HEK293 (cell line): ENCODE data around the gene FOXN3.

Experiments
- GLI2 ChIP-seq: fragments of 450-650 bp; formaldehyde crosslinking; IDR thresholded peaks from 2 replicates; pipeline ENCODE4; 2017; ENCODE audit warnings: missing biosample characterization, missing genetic modification characterization, low read depth, borderline replicate concordance
- GLIS2 ChIP-seq: fragments of 450-650 bp; formaldehyde crosslinking; IDR thresholded peaks from 2 replicates; pipeline ENCODE4 v1.5.1; 2016; ENCODE audit warnings: missing biosample characterization, missing genetic modification characterization
- HOXD13 ChIP-seq: sonication (generic); formaldehyde crosslinking; IDR thresholded peaks from 2 replicates; pipeline ENCODE4 v1.8.0; 2022; ENCODE audit warnings: missing genetic modification reagents, borderline replicate concordance
- MZF1 ChIP-seq: fragments of 450-650 bp; formaldehyde crosslinking; IDR thresholded peaks from 2 replicates; pipeline ENCODE4 v1.5.1; 2017; ENCODE audit warnings: missing biosample characterization, missing genetic modification characterization, borderline replicate concordance
- OSR2 ChIP-seq: fragments of 450-650 bp; formaldehyde crosslinking; IDR thresholded peaks from 2 replicates; pipeline ENCODE4 v1.5.1; 2016; ENCODE audit warnings: missing biosample characterization, missing genetic modification characterization
- PRDM6 ChIP-seq: fragments of 450-650 bp; formaldehyde crosslinking; IDR thresholded peaks from 2 replicates; pipeline ENCODE4 v1.5.1; 2017; ENCODE audit warnings: missing biosample characterization, missing genetic modification characterization
- SP7 ChIP-seq: fragments of 450-650 bp; formaldehyde crosslinking; IDR thresholded peaks from 2 replicates; pipeline ENCODE4 v1.5.1; 2016; ENCODE audit warnings: missing biosample characterization, missing genetic modification characterization
- ZBTB1 ChIP-seq: fragments of 450-650 bp; formaldehyde crosslinking; IDR thresholded peaks from 2 replicates; pipeline ENCODE4 v1.5.1; 2016; ENCODE audit warnings: missing biosample characterization, missing genetic modification characterization
- ZBTB20 ChIP-seq: fragments of 450-650 bp; formaldehyde crosslinking; IDR thresholded peaks from 2 replicates; pipeline ENCODE4 v1.5.1; 2016; ENCODE audit warnings: missing biosample characterization, missing genetic modification characterization
- ZBTB44 ChIP-seq: fragments of 450-650 bp; IDR thresholded peaks from 2 replicates; pipeline ENCODE4 v1.5.1; 2018; ENCODE audit warnings: missing biosample characterization, mild to moderate bottlenecking, missing genetic modification characterization
- ZNF121 ChIP-seq: fragments of 450-650 bp; formaldehyde crosslinking; IDR thresholded peaks from 2 replicates; pipeline ENCODE4 v1.5.1; 2016; ENCODE audit warnings: missing biosample characterization, missing genetic modification characterization
- ZNF148 ChIP-seq: fragments of 450-650 bp; formaldehyde crosslinking; IDR thresholded peaks from 2 replicates; pipeline ENCODE4 v1.5.0; 2017; ENCODE audit warnings: missing biosample characterization, missing genetic modification characterization, borderline replicate concordance
- ZNF175 ChIP-seq: fragments of 450-650 bp; formaldehyde crosslinking; IDR thresholded peaks from 2 replicates; pipeline ENCODE4 v1.5.1; 2016; ENCODE audit warnings: missing biosample characterization, missing genetic modification characterization
- ZNF184 ChIP-seq: fragments of 450-650 bp; IDR thresholded peaks from 2 replicates; pipeline ENCODE4 v1.5.1; 2018; ENCODE audit warnings: missing biosample characterization, mild to moderate bottlenecking, missing genetic modification characterization
- ZNF202 ChIP-seq: fragments of 450-650 bp; formaldehyde crosslinking; IDR thresholded peaks from 2 replicates; pipeline ENCODE4 v1.5.1; 2016; ENCODE audit warnings: missing biosample characterization, missing genetic modification characterization, borderline replicate concordance
- ZNF23 ChIP-seq: fragments of 450-650 bp; formaldehyde crosslinking; IDR thresholded peaks from 2 replicates; pipeline ENCODE4 v1.5.1; 2016; ENCODE audit warnings: missing biosample characterization, missing genetic modification characterization, borderline replicate concordance
- ZNF302 ChIP-seq: fragments of 450-650 bp; formaldehyde crosslinking; IDR thresholded peaks from 2 replicates; pipeline ENCODE4 v1.5.1; 2016; ENCODE audit warnings: missing biosample characterization, missing genetic modification characterization, low read depth
- ZNF341 ChIP-seq: fragments of 450-650 bp; formaldehyde crosslinking; IDR thresholded peaks from 2 replicates; pipeline ENCODE4; 2016; ENCODE audit warnings: low read depth, missing biosample characterization, missing genetic modification characterization
- ZNF350 ChIP-seq: fragments of 450-650 bp; formaldehyde crosslinking; IDR thresholded peaks from 2 replicates; pipeline ENCODE4 v1.5.0; 2017; ENCODE audit warnings: missing biosample characterization, mild to moderate bottlenecking, missing genetic modification characterization
- ZNF391 ChIP-seq: fragments of 450-650 bp; formaldehyde crosslinking; IDR thresholded peaks from 2 replicates; pipeline ENCODE4 v1.5.1; 2016; ENCODE audit warnings: low read depth, missing biosample characterization, missing genetic modification characterization, borderline replicate concordance
- ZNF510 ChIP-seq: fragments of 450-650 bp; formaldehyde crosslinking; IDR thresholded peaks from 2 replicates; pipeline ENCODE4 v1.5.1; 2018; ENCODE audit warnings: mild to moderate bottlenecking, missing genetic modification characterization, missing biosample characterization; ENCODE audit not compliant: insufficient replicate concordance
- ZNF513 ChIP-seq: fragments of 450-650 bp; IDR thresholded peaks from 2 replicates; pipeline ENCODE4 v1.5.1; 2018; ENCODE audit warnings: missing biosample characterization, missing genetic modification characterization
- ZNF600 ChIP-seq: fragments of 450-650 bp; formaldehyde crosslinking; IDR thresholded peaks from 2 replicates; pipeline ENCODE4 v1.5.1; 2016; ENCODE audit warnings: missing biosample characterization, missing genetic modification characterization
- ZNF654 ChIP-seq: fragments of 450-650 bp; formaldehyde crosslinking; IDR thresholded peaks from 2 replicates; pipeline ENCODE4 v1.5.1; 2016; ENCODE audit warnings: low read depth, missing biosample characterization, missing genetic modification characterization
- ZNF658 ChIP-seq: fragments of 450-650 bp; formaldehyde crosslinking; IDR thresholded peaks from 2 replicates; pipeline ENCODE4; 2016; ENCODE audit warnings: missing biosample characterization, missing genetic modification characterization
- ZNF670 ChIP-seq: fragments of 450-650 bp; formaldehyde crosslinking; IDR thresholded peaks from 2 replicates; pipeline ENCODE4 v1.5.1; 2016; ENCODE audit warnings: missing biosample characterization, missing genetic modification characterization, low read depth
- ZNF768 ChIP-seq: fragments of 450-650 bp; formaldehyde crosslinking; IDR thresholded peaks from 2 replicates; pipeline ENCODE4 v1.5.1; 2018; ENCODE audit warnings: missing biosample characterization, mild to moderate bottlenecking, missing genetic modification characterization
- ZNF776 ChIP-seq: fragments of 450-650 bp; formaldehyde crosslinking; IDR thresholded peaks from 2 replicates; pipeline ENCODE4 v1.5.0; 2017; ENCODE audit warnings: missing biosample characterization, missing genetic modification characterization, borderline replicate concordance
- ZNF791 ChIP-seq: fragments of 450-650 bp; formaldehyde crosslinking; IDR thresholded peaks from 2 replicates; pipeline ENCODE4 v1.5.1; 2016; ENCODE audit warnings: missing biosample characterization, missing genetic modification characterization
- TF ChIP-seq, protein P1 (sequence below): fragments of 450-650 bp; formaldehyde crosslinking; IDR thresholded peaks from 2 replicates; pipeline ENCODE4 v1.5.1; 2016; ENCODE audit warnings: missing biosample characterization, missing genetic modification characterization

The FOXN3 gene

DNA sequence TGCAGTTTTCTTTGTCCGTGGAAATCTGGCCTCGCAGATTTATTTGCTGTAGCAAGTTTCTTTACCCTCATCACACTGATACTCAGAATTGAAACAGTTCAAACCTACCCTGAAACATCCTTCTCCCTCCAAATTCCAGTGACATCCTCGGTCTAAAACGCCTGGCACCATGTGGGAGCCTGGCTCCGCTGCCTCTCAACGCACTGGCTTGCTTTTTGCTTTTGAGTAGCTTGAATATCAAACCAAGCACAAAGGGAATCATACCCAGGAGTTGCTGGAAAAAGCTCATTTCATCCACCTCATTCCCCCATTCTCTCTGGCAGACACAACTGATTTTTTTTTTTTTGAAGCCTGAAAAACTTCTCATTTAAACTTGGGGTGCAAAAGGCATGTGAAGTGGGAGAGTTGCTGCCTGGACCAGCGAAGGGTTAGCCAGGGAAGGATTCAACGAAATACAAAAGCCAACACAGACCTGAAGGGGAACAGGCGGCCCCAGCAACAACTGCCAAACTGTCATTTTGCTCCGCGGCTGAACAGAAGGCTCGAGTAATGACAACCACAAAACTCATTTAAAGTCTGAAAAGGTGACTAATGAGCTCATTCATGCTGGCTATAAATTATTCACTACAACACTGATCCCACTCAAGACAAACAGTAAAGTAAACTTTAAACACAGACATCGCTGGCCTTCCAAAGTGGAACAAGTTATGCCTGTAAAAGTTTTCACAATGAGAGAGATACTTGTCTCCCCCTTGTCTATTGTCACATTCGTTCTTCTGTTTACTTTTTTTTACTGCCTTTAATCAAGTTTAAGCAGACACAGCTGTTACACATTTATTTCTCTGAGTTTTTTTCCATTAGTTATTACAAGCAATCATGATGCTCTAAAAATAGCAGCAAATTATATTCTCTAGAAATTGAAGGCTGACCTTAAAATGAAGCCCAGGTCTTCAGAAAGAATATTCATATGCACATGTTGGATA, 12.5 kb upstream of the FOXN3 start (continued):
- no peak for TF ChIP-seq ZNF202 (tag by site-specific recombination)
- peak; percentile 90 for TF ChIP-seq SP7
- TF ChIP-seq ZNF776 (tag by site-specific recombination) = no peak
- peak; percentile 96 for TF ChIP-seq PRDM6 (tag by site-specific recombination)
- TF ChIP-seq ZNF175 (tag by site-specific recombination) = no peak
- TF ChIP-seq GLIS2 (tag by site-specific recombination) = no peak
- TF ChIP-seq ZBTB1 = peak; percentile 71; the same call in 1 of the 2 replicates
- TF ChIP-seq ZNF600 (tag by site-specific recombination) = no peak
- TF ChIP-seq ZNF148 (tag by site-specific recombination) = no peak
- TF ChIP-seq ZNF513 = no peak
- no peak for TF ChIP-seq ZNF23 (tag by site-specific recombination)
- TF ChIP-seq ZNF302 (tag by site-specific recombination) = no peak
- TF ChIP-seq OSR2 (tag by site-specific recombination) = peak; percentile 90
- TF ChIP-seq ZNF768 (tag by site-specific recombination) = no peak
- no peak for TF ChIP-seq ZNF670 (tag by site-specific recombination)
- TF ChIP-seq ZNF658 = no peak
- TF ChIP-seq ZNF791 (tag by site-specific recombination) = no peak
- TF ChIP-seq HOXD13 = 0 out of 2 replicates have a peak, but pooled peaks have one; percentile 8
- TF ChIP-seq ZNF654 = no peak
- TF ChIP-seq ZNF184 = no peak
- no peak for TF ChIP-seq ZNF341 (tag by site-specific recombination)
- no peak for TF ChIP-seq ZNF350 (tag by site-specific recombination)
- TF ChIP-seq ZNF510 = no peak
- TF ChIP-seq ZNF391 (tag by site-specific recombination) = no peak
- TF ChIP-seq, protein P1, sequence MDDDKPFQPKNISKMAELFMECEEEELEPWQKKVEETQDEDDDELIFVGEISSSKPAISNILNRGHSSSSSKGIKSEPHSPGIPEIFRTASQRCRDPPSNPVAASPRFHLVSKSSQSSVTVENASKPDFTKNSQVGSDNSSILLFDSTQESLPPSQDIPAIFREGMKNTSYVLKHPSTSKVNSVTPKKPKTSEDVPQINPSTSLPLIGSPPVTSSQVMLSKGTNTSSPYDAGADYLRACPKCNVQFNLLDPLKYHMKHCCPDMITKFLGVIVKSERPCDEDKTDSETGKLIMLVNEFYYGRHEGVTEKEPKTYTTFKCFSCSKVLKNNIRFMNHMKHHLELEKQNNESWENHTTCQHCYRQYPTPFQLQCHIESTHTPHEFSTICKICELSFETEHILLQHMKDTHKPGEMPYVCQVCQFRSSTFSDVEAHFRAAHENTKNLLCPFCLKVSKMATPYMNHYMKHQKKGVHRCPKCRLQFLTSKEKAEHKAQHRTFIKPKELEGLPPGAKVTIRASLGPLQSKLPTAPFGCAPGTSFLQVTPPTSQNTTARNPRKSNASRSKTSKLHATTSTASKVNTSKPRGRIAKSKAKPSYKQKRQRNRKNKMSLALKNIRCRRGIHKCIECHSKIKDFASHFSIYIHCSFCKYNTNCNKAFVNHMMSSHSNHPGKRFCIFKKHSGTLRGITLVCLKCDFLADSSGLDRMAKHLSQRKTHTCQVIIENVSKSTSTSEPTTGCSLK = no peak
- TF ChIP-seq ZBTB20 (tag by site-specific recombination) = no peak
- TF ChIP-seq ZBTB44 (tag by site-specific recombination) = 0 out of 2 replicates have a peak, but pooled peaks have one; percentile 46
- TF ChIP-seq MZF1 (tag by site-specific recombination) = peak; percentile 22; the same call in 1 of the 2 replicates
- peak; percentile 63 for TF ChIP-seq GLI2
- no peak for TF ChIP-seq ZNF121 (tag by site-specific recombination)
